RCC 7860 (cell line): ENCODE results near the gene EID1.

ENCODE experiments used
- DNase-seq: peaks from one replicate; pipeline ENCODE4 v3.0.0-alpha.2; 2015; ENCODE audit warnings: low spot score
- FAIRE-seq: peaks from 2 replicates; lab custom pipeline; 2012; peaks lifted over from hg19 to GRCh38; lab: Jason Lieb, UNC

The EID1 gene

GRCh38 chr15:48868536-48868935, 9.4 kb upstream of the EID1 start:
- FAIRE-seq (peak; percentile 16), DNase-seq (peak; percentile 25)

GRCh38 chr15:48869966-48870365, 8.0 kb upstream of the EID1 start:
- FAIRE-seq (no peak), DNase-seq (no peak)

GRCh38 chr15:48871542-48871941, 6.4 kb upstream of the EID1 start:
- no peak for FAIRE-seq
- no peak for DNase-seq

- DNase-seq (no peak), FAIRE-seq (no peak)
These were observed 5.3 kb upstream of the EID1 start for GRCh38 chr15:48872632-48873031.

GRCh38 chr15:48875241-48875960, 2.5 kb upstream of the EID1 start:
- DNase-seq (no peak), FAIRE-seq (no peak)

GRCh38 chr15:48876057-48876456, 1.9 kb upstream of the EID1 start:
- DNase-seq (no peak), FAIRE-seq (no peak)

- FAIRE-seq: no peak
- no peak for DNase-seq
These were observed 2.2 kb downstream of the EID1 start for GRCh38 chr15:48880070-48880634.

- DNase-seq (no peak), FAIRE-seq (no peak)
These were observed 5.8 kb downstream of the EID1 start for GRCh38 chr15:48883699-48884098.

GRCh38 chr15:48887144-48887543, 9.2 kb downstream of the EID1 start:
- FAIRE-seq: no peak
- no peak for DNase-seq

- DNase-seq (no peak), FAIRE-seq (no peak)
These were observed 10.3 kb downstream of the EID1 start for GRCh38 chr15:48888191-48888590.

GRCh38 chr15:48888836-48889235, 10.9 kb downstream of the EID1 start:
- FAIRE-seq: no peak
- no peak for DNase-seq

- DNase-seq (no peak), FAIRE-seq (no peak)
These were observed 12.0 kb downstream of the EID1 start for GRCh38 chr15:48889925-48890324.

GRCh38 chr15:48890375-48890972, 12.5 kb downstream of the EID1 start:
- DNase-seq: no peak
- no peak for FAIRE-seq

- DNase-seq (no peak), FAIRE-seq (no peak)
These were observed 13.4 kb downstream of the EID1 start for GRCh38 chr15:48891232-48891765.

- DNase-seq (no peak), FAIRE-seq (no peak)
These were observed 15.4 kb downstream of the EID1 start for GRCh38 chr15:48893311-48893710.

GRCh38 chr15:48896869-48897814, 19.2 kb downstream of the EID1 start:
- FAIRE-seq: no peak
- no peak for DNase-seq

GRCh38 chr15:48898032-48898431, 20.1 kb downstream of the EID1 start:
- FAIRE-seq (no peak), DNase-seq (no peak)

GRCh38 chr15:48898446-48898845, 20.5 kb downstream of the EID1 start:
- no peak for FAIRE-seq
- no peak for DNase-seq

GRCh38 chr15:48899793-48900192, 21.9 kb downstream of the EID1 start:
- FAIRE-seq (no peak), DNase-seq (no peak)

GRCh38 chr15:48904758-48905157, 26.8 kb downstream of the EID1 start:
- no peak for FAIRE-seq
- DNase-seq: no peak

GRCh38 chr15:48905216-48905615, 27.3 kb downstream of the EID1 start:
- FAIRE-seq (no peak), DNase-seq (no peak)
